H1 (cell line): ENCODE results near the gene PTPRG. TPM values are rescaled to one million over a fixed set of nuclear protein-coding genes. Genes with fewer than 3 reads are reported as not detected.

ENCODE experiments used
- CTCF ChIA-PET: fragments of 300-600 bp; sonication (Branson Sonifier 250); formaldehyde crosslinking; loops from one replicate; lab custom pipeline; 2021; ENCODE audit not compliant: partially characterized antibody; lab: Charles Lee
- POLR2A ChIA-PET: fragments of 300-600 bp; sonication (Branson Sonifier 250); formaldehyde crosslinking; loops from one replicate; lab custom pipeline; 2021; ENCODE audit warnings: inconsistent platforms; ENCODE audit not compliant: partially characterized antibody; lab: Charles Lee
- DNase-seq, 2 experiments: peaks; one replicate each; pipeline versions ENCODE4 v3.0.0 to v3.0.0-alpha.2; 2010 to 2022; ENCODE audit warnings: low spot score in 2 of 2, low read depth in 1 of 2, mixed read lengths in 1 of 2
- FAIRE-seq: peaks from 2 replicates; lab custom pipeline; 2011; peaks lifted over from hg19 to GRCh38; lab: Jason Lieb, UNC
- H2AFZ ChIP-seq: 2 replicates; pipeline ENCODE4 v1.8.1; 2012; ENCODE audit warnings: low read length, inconsistent platforms
- H2AK5ac ChIP-seq: 2 replicates; pipeline ENCODE4 v1.6.1; 2013; ENCODE audit warnings: low read depth, low read length
- H2BK120ac ChIP-seq: replicated peaks from 2 replicates; pipeline ENCODE3; 2013; ENCODE audit warnings: low read depth, low read length, inconsistent platforms
- H2BK12ac ChIP-seq: 2 replicates; pipeline ENCODE4 v1.6.1; 2013; ENCODE audit warnings: low read depth, low read length
- H2BK15ac ChIP-seq: 2 replicates; pipeline ENCODE4 v1.6.1; 2013; ENCODE audit warnings: low read length
- H2BK20ac ChIP-seq: 2 replicates; pipeline ENCODE4 v1.6.1; 2013; ENCODE audit warnings: low read length
- H2BK5ac ChIP-seq: 2 replicates; pipeline ENCODE4 v1.6.1; 2013; ENCODE audit warnings: low read depth, low read length
- H3K14ac ChIP-seq: 2 replicates; pipeline ENCODE4 v1.6.1; 2013; ENCODE audit warnings: inconsistent platforms; ENCODE audit not compliant: insufficient read length
- H3K18ac ChIP-seq: 2 replicates; pipeline ENCODE4 v1.6.1; 2013; ENCODE audit warnings: low read length; ENCODE audit errors: extremely low read depth
- H3K23ac ChIP-seq: 2 replicates; pipeline ENCODE4 v1.6.1; 2013; ENCODE audit warnings: inconsistent platforms; ENCODE audit not compliant: insufficient read length
- H3K23me2 ChIP-seq: 2 replicates; pipeline ENCODE4 v1.6.1; 2013; ENCODE audit warnings: low read depth, low read length
- H3K27ac ChIP-seq: 2 replicates; pipeline ENCODE4 v1.6.1; 2011; ENCODE audit warnings: low read depth, low read length, inconsistent platforms
- H3K27me3 ChIP-seq, 4 experiments: replicated peaks in 1 of 4; 1 replicate in 1 of 4; 2 replicates in 3 of 4; pipeline versions ENCODE4 v1.6.1 to v1.8.1; 2011 to 2013; ENCODE audit warnings: low read length in 3 of 4, mild to moderate bottlenecking in 3 of 4, inconsistent platforms in 2 of 4, mixed read lengths in 2 of 4, moderate library complexity in 1 of 4; ENCODE audit not compliant: control insufficient read depth in 3 of 4, insufficient read depth in 3 of 4; ENCODE audit errors: extremely low read depth in 1 of 4
- H3K36me3 ChIP-seq, 4 experiments: 2 replicates each; pipeline versions ENCODE4 v1.6.1 to v1.8.1; 2011 to 2013; ENCODE audit warnings: mild to moderate bottlenecking in 4 of 4, low read length in 3 of 4, moderate library complexity in 2 of 4, control low read depth in 1 of 4, inconsistent platforms in 1 of 4; ENCODE audit not compliant: insufficient read depth in 4 of 4, control insufficient read depth in 2 of 4
- H3K4ac ChIP-seq: replicated peaks from 2 replicates; pipeline ENCODE3; 2013; ENCODE audit warnings: low read length, low read depth, mixed read lengths, inconsistent platforms; ENCODE audit not compliant: insufficient read length
- H3K4me1 ChIP-seq, 4 experiments: replicated peaks in 1 of 4; 1 replicate in 1 of 4; 2 replicates in 3 of 4; pipeline versions ENCODE4 v1.6.1 to v1.8.1; 2011 to 2013; ENCODE audit warnings: low read length in 3 of 4, inconsistent platforms in 2 of 4, mixed read lengths in 1 of 4; ENCODE audit not compliant: insufficient read depth in 4 of 4, control insufficient read depth in 3 of 4
- H3K4me2 ChIP-seq, 2 experiments: 2 replicates each; pipeline versions ENCODE4 v1.6.1 to v1.8.1; 2011 to 2013; ENCODE audit warnings: low read depth in 2 of 2, low read length in 2 of 2, control low read depth in 1 of 2, inconsistent platforms in 1 of 2, mild to moderate bottlenecking in 1 of 2; ENCODE audit not compliant: insufficient read depth in 1 of 2
- H3K4me3 ChIP-seq, 4 experiments: fragments of 200-600, 300-600 bp in 1 of 4; sonication (generic), shearing (Covaris generic), sonication (Bioruptor Twin) in 1 of 4; 2 replicates each; pipeline versions ENCODE4 v1.5.1 to v1.8.1; 2011 to 2016; ENCODE audit warnings: low read length in 4 of 4, low read depth in 3 of 4, control low read depth in 2 of 4, inconsistent platforms in 2 of 4, mild to moderate bottlenecking in 2 of 4, mixed read lengths in 1 of 4, moderate library complexity in 1 of 4; ENCODE audit not compliant: insufficient read depth in 2 of 4; ENCODE audit errors: extremely low read depth in 1 of 4
- H3K56ac ChIP-seq: replicated peaks from 2 replicates; pipeline ENCODE3; 2013; ENCODE audit warnings: low read depth, mild to moderate bottlenecking, mixed read lengths, low read length, inconsistent platforms; ENCODE audit not compliant: insufficient read length
- H3K79me1 ChIP-seq: 2 replicates; pipeline ENCODE4 v1.6.1; 2013; ENCODE audit warnings: low read depth, low read length, control low read depth
- H3K79me2 ChIP-seq, 2 experiments: 2 replicates each; pipeline versions ENCODE4 v1.6.1 to v1.8.1; 2012 to 2013; ENCODE audit warnings: low read length in 2 of 2, mild to moderate bottlenecking in 2 of 2, inconsistent platforms in 1 of 2; ENCODE audit not compliant: insufficient read depth in 2 of 2, control insufficient read depth in 1 of 2
- H3K9ac ChIP-seq, 4 experiments: replicated peaks in 1 of 4; 1 replicate in 1 of 4; 2 replicates in 3 of 4; pipeline versions ENCODE4 v1.6.1 to v1.8.1; 2011 to 2013; ENCODE audit warnings: low read depth in 3 of 4, low read length in 3 of 4, control low read depth in 2 of 4, mild to moderate bottlenecking in 2 of 4, moderate library complexity in 2 of 4, inconsistent platforms in 1 of 4; ENCODE audit errors: extremely low read depth in 1 of 4
- H3K9me3 ChIP-seq, 2 experiments: 2 replicates each; pipeline versions ENCODE4 v1.6.1 to v1.8.1; 2012 to 2013; ENCODE audit warnings: mild to moderate bottlenecking in 2 of 2, moderate library complexity in 2 of 2, control low read depth in 1 of 2, inconsistent platforms in 1 of 2, low read depth in 1 of 2, low read length in 1 of 2, mixed read lengths in 1 of 2; ENCODE audit not compliant: insufficient read depth in 2 of 2
- H4K20me1 ChIP-seq, 2 experiments: replicated peaks in 1 of 2; 2 replicates each; pipeline versions ENCODE3 to v1.8.1; 2011 to 2013; ENCODE audit warnings: inconsistent platforms in 2 of 2, low read length in 2 of 2, mild to moderate bottlenecking in 1 of 2; ENCODE audit not compliant: insufficient read depth in 2 of 2, control insufficient read depth in 1 of 2
- H4K5ac ChIP-seq: 2 replicates; pipeline ENCODE4 v1.6.1; 2013; ENCODE audit warnings: low read length, low read depth, mixed read lengths, inconsistent platforms; ENCODE audit not compliant: insufficient read length
- H4K8ac ChIP-seq: 2 replicates; pipeline ENCODE4 v1.8.0; 2013; ENCODE audit warnings: mild to moderate bottlenecking, moderate library complexity, low read length, inconsistent platforms; ENCODE audit not compliant: insufficient read depth; ENCODE audit errors: extremely low read depth
- H4K91ac ChIP-seq: replicated peaks from 2 replicates; pipeline ENCODE3; 2013; ENCODE audit warnings: low read length, mixed read lengths, inconsistent platforms; ENCODE audit not compliant: insufficient read length
- CBX5 ChIP-seq: fragments of 300-800, 300-1000 bp; sonication (generic); IDR thresholded peaks from 2 replicates; pipeline ENCODE4 v1.7.1; 2016; ENCODE audit warnings: antibody characterized with exemption, low read length, low read depth
- CHD2 ChIP-seq: IDR thresholded peaks from 2 replicates; pipeline ENCODE4 v1.6.1; 2012; ENCODE audit warnings: low read length, improper control_type of control experiment
- CREB1 ChIP-seq: IDR thresholded peaks from 2 replicates; pipeline ENCODE4 v1.6.1; 2012; ENCODE audit warnings: inconsistent platforms
- FOSL1 ChIP-seq: IDR thresholded peaks from 2 replicates; pipeline ENCODE4 v1.6.1; 2011; ENCODE audit warnings: mild to moderate bottlenecking, low read depth, low read length, moderate library complexity; ENCODE audit not compliant: insufficient read depth
- HDAC2 ChIP-seq, 2 experiments: fragments of 300-600 bp in 1 of 2; sonication (generic) in 1 of 2; IDR thresholded peaks; 2 replicates each; pipeline ENCODE4 v1.6.1; 2011 to 2012; ENCODE audit warnings: low read depth in 2 of 2, low read length in 2 of 2, mild to moderate bottlenecking in 2 of 2, moderate library complexity in 2 of 2, borderline replicate concordance in 1 of 2, inconsistent platforms in 1 of 2
- JUND ChIP-seq: IDR thresholded peaks from 2 replicates; pipeline ENCODE4 v1.6.1; 2011; ENCODE audit warnings: mild to moderate bottlenecking, improper control_type of control experiment, low read length
- KDM4A ChIP-seq: IDR thresholded peaks from one replicate; pipeline ENCODE4 v1.7.1; 2012; ENCODE audit warnings: low read depth, mild to moderate bottlenecking, moderate library complexity, low read length, inconsistent platforms; ENCODE audit not compliant: severe bottlenecking
- NRF1 ChIP-seq: IDR thresholded peaks from 2 replicates; pipeline ENCODE4 v1.6.1; 2011; ENCODE audit warnings: mild to moderate bottlenecking, low read depth, low read length, improper control_type of control experiment
- PHF8 ChIP-seq: fragments of 200-600 bp; sonication (generic); conservative IDR thresholded peaks from 2 replicates; pipeline ENCODE4 v1.7.1; 2012; ENCODE audit warnings: low read depth, mild to moderate bottlenecking, inconsistent platforms, low read length, moderate library complexity
- RFX5 ChIP-seq: IDR thresholded peaks from 2 replicates; pipeline ENCODE4 v1.6.1; 2011; ENCODE audit warnings: low read depth, low read length, improper control_type of control experiment, borderline replicate concordance
- RXRA ChIP-seq: IDR thresholded peaks from 2 replicates; pipeline ENCODE4 v1.6.1; 2011; ENCODE audit warnings: low read depth, mild to moderate bottlenecking, low read length, moderate library complexity; ENCODE audit not compliant: insufficient read depth
- SP1 ChIP-seq: IDR thresholded peaks from 2 replicates; pipeline ENCODE4 v1.6.1; 2011; ENCODE audit warnings: low read depth, low read length
- SP2 ChIP-seq: IDR thresholded peaks from 2 replicates; pipeline ENCODE4 v1.6.1; 2012; ENCODE audit warnings: mild to moderate bottlenecking, low read length, inconsistent platforms
- SUZ12 ChIP-seq: fragments of 200-600 bp; sonication (generic); IDR thresholded peaks from 2 replicates; pipeline ENCODE4 v1.6.1; 2012; ENCODE audit warnings: mild to moderate bottlenecking, inconsistent platforms, low read length, moderate library complexity, mixed read lengths
- TBP ChIP-seq: IDR thresholded peaks from 2 replicates; pipeline ENCODE4 v1.6.1; 2011; ENCODE audit warnings: low read depth, low read length, improper control_type of control experiment
- ZNF274 ChIP-seq: IDR thresholded peaks from 2 replicates; pipeline ENCODE4 v1.7.0; 2012; ENCODE audit warnings: low read length, borderline replicate concordance; ENCODE audit errors: extremely low read depth
- WGBS, 2 experiments: shearing (Covaris generic) in 1 of 2; methylation state at CpG; one replicate each; pipeline versions ENCODE4 v1.1.6 to v1.1.7; 2013 to 2015; ENCODE audit warnings: low lambda C conversion rate in 2 of 2, mixed read lengths in 2 of 2, inconsistent platforms in 1 of 2, low coverage in 1 of 2, missing lambda C conversion rate in 1 of 2; ENCODE audit not compliant: insufficient replicate concordance in 2 of 2, insufficient coverage in 1 of 2, insufficient read length in 1 of 2; ENCODE audit errors: extremely low coverage in 1 of 2, missing lambda C conversion rate in 1 of 2; 5-methylcytosine and 5-hydroxymethylcytosine counted together
- polyA plus RNA-seq, 7 experiments: library from polyadenylated mRNA; depleted of rRNA in 3 of 7; stranded (reverse) in 5 of 7; unstranded in 2 of 7; fragments of >200 nt in 5 of 7; fragments of 200-250 nt in 2 of 7; gene quantifications; 1 replicate in 5 of 7; 2 replicates in 1 of 7; 4 replicates in 1 of 7; pipeline versions ENCODE4 v1.2.1 to v1.2.3, GENCODE V29; 2011 to 2013; ENCODE audit warnings: missing spikeins in 2 of 7, mixed read lengths in 2 of 7
- total RNA-seq: library from RNA; stranded (reverse); fragmentation: NEBNext Ultra II Directional; extraction: Animal tissue kit (Norgen Biotek cat#: 25700); gene quantifications from 2 replicates; pipeline ENCODE4 v1.2.1, GENCODE V29; 2021

The PTPRG gene
- total and polyA plus RNA-seq, 2 of the 8 experiments (the other 6 are each of a cell fraction or from before 2014, with no cell fraction given) = 23.3 to 96.2 TPM

GRCh38 chr3:61956236-61956635 lies 394.9 kb downstream of the PTPRG start:
- no peak overlapping the region for H4K5ac ChIP-seq
- H3K79me1 ChIP-seq = peaks cover 6% of the 10 kb centered on the region; the same call in 1 of the 2 replicates
- 92% methylated on average over 5 of the region's 5 CpGs; no CpG with 5 or more reads in 1 of the 2 experiments for WGBS, 2 experiments
- H4K91ac ChIP-seq = no peak overlapping the region
- ChIA-PET POLR2A (no interaction called here), CTCF (interaction anchor here (1.5 kb wide), 1 partner anchor 20 kb away, joined by 5 read pairs; no protein-coding TSS in a partner anchor)
- no peak overlapping the region for H3K23ac ChIP-seq
- no peak overlapping the region for H3K4me3 ChIP-seq
- H3K27ac ChIP-seq = no peak overlapping the region
- peaks cover 2 to 7% of the 10 kb centered on the region in 2 experiments for H4K20me1 ChIP-seq
- no peak overlapping the region for H3K18ac ChIP-seq
- H4K8ac ChIP-seq = no peak overlapping the region
- H3K79me2 ChIP-seq = peaks cover 0 to 88% of the 10 kb centered on the region in 2 experiments; a peak in 3 of 4 replicates
- no peak overlapping the region for H3K4me2 ChIP-seq
- no peak overlapping the region for H2BK120ac ChIP-seq
- no peak overlapping the region for H3K14ac ChIP-seq
- no peak overlapping the region for H2BK15ac ChIP-seq
- FAIRE-seq (no peak), DNase-seq (no peak)
- H3K9ac ChIP-seq = no peak overlapping the region
- no peak overlapping the region for H3K56ac ChIP-seq
- H2AK5ac ChIP-seq = no peak overlapping the region
- no peak overlapping the region for H2BK5ac ChIP-seq
- no peaks in the 10 kb centered on the region for H3K36me3 ChIP-seq
- H2BK20ac ChIP-seq = no peak overlapping the region
- H3K9me3 ChIP-seq = no peaks in the 10 kb centered on the region
- H3K23me2 ChIP-seq = no peaks in the 10 kb centered on the region
- H3K4ac ChIP-seq = no peak overlapping the region
- H3K27me3 ChIP-seq = no peaks in the 10 kb centered on the region
- peaks cover 4 to 30% (median 17%) of the 10 kb centered on the region in 4 experiments for H3K4me1 ChIP-seq
- no peak overlapping the region for H2AFZ ChIP-seq
- H2BK12ac ChIP-seq = no peak overlapping the region
- TF ChIP-seq RXRA = no peak
- TF ChIP-seq KDM4A = no peak
- TF ChIP-seq SP1 = no peak
- no peak for TF ChIP-seq JUND
- TF ChIP-seq TBP = no peak
- no peak for TF ChIP-seq CREB1
- TF ChIP-seq SUZ12 = no peak
- no peak for TF ChIP-seq RFX5
- no peak for TF ChIP-seq HDAC2 (IDR thresholded peaks at IDR 0.05; ENCODE audit: borderline replicate concordance in 1 of 2, low read depth in 2 of 2, low read length in 2 of 2)
- no peak for TF ChIP-seq CHD2
- no peak for TF ChIP-seq CBX5
- TF ChIP-seq FOSL1 = no peak
- TF ChIP-seq NRF1 = no peak
- TF ChIP-seq ZNF274 = no peak
- no peak for TF ChIP-seq PHF8
- no peak for TF ChIP-seq SP2
